Activated CD4-positive, alpha-beta T cell treated with anti-CD3 and anti-CD28 coated beads for 36 hours (primary cell): ENCODE results near the gene ENTPD8. TPM values are rescaled to one million over a fixed set of nuclear protein-coding genes. Genes with fewer than 3 reads are reported as not detected.
A peak's percentile ranks its signal among the peaks of the same experiment; 100 is the strongest.
"Not testable (repeated sequence)": the region's sequence is repeated elsewhere in the genome, so short reads cannot be mapped to it uniquely, and the experiment has no call there.

Experiments used
- ATAC-seq: fragments of 200-7000 bp; cut with Tn5 transposase; one replicate; pipeline ENCODE4 v1.10.0; 2021; ENCODE audit warnings: mild to moderate bottlenecking, moderate library complexity
- CTCF ChIA-PET: fragments of 350-600 bp; sonication (Branson Sonifier 250); formaldehyde crosslinking; loops from one replicate; lab custom pipeline; 2021; ENCODE audit warnings: antibody characterized with exemption; lab: Charles Lee
- POLR2A ChIA-PET: fragments of 350-600 bp; sonication (Branson Sonifier 250); formaldehyde crosslinking; loops from one replicate; lab custom pipeline; 2021; ENCODE audit warnings: antibody characterized with exemption, inconsistent platforms; lab: Charles Lee
- DNase-seq: peaks from one replicate; pipeline ENCODE4 v3.0.0-alpha.2; 2020
- H3K27ac Mint-ChIP-seq: one replicate; pipeline ENCODE4 v1.8.0; 2021; ENCODE audit warnings: mixed read lengths
- H3K27me3 Mint-ChIP-seq: one replicate; pipeline ENCODE4 v1.8.0; 2021; ENCODE audit warnings: mixed read lengths
- H3K36me3 Mint-ChIP-seq: one replicate; pipeline ENCODE4 v1.8.0; 2021; ENCODE audit warnings: low read depth, mixed read lengths
- H3K4me1 Mint-ChIP-seq: one replicate; pipeline ENCODE4 v1.8.0; 2021; ENCODE audit warnings: mixed read lengths
- H3K4me3 Mint-ChIP-seq: one replicate; pipeline ENCODE4 v1.8.0; 2021; ENCODE audit warnings: mild to moderate bottlenecking, moderate library complexity, mixed read lengths
- H3K9me3 Mint-ChIP-seq: one replicate; pipeline ENCODE4 v1.8.0; 2021; ENCODE audit warnings: low read depth, mixed read lengths
- intact Hi-C, 2 experiments: fragments of 100-400 bp; cut with DNase I in 1 of 2; cut with micrococcal nuclease in 1 of 2; formaldehyde crosslinking; loops; one replicate each; pipeline versions ENCODE4 v1.14.2 to v1.15.1; 2022 to 2024; cut with DNase I, micrococcal nuclease
- total RNA-seq, 2 experiments: library from RNA; stranded (reverse); gene quantifications; one replicate each; pipeline ENCODE4 v1.2.3, GENCODE V29; 2021

Gene ENTPD8
- total RNA-seq, 2 experiments from 2014 or later, result not detected

GRCh38 chr9:137410891-137411249 lies 30.3 kb downstream of the ENTPD8 start:
- ATAC-seq (no peak), DNase-seq (no peak)
- H3K4me1 Mint-ChIP-seq, result peaks cover 2% of the 10 kb centered on the region
- H3K27me3 Mint-ChIP-seq, result no peaks in the 10 kb centered on the region
- H3K36me3 Mint-ChIP-seq, result no peaks in the 10 kb centered on the region
- ChIA-PET CTCF (interaction anchor here (1.0 kb wide), 1 partner anchor 13 kb away, joined by 3 read pairs; no protein-coding TSS in a partner anchor), POLR2A (no interaction called here)
- H3K4me3 Mint-ChIP-seq, result no peak overlapping the region
- intact Hi-C loops, result no loop called here
- H3K9me3 Mint-ChIP-seq, result no peaks in the 10 kb centered on the region
- H3K27ac Mint-ChIP-seq, result no peak overlapping the region

- H3K4me3 Mint-ChIP-seq, H3K4me1 Mint-ChIP-seq, H3K36me3 Mint-ChIP-seq, intact Hi-C loops, H3K27me3 Mint-ChIP-seq, DNase-seq, H3K27ac Mint-ChIP-seq, H3K9me3 Mint-ChIP-seq, ATAC-seq, POLR2A ChIA-PET: not testable (repeated sequence)
- CTCF ChIA-PET, result interaction anchor here (0.7 to 1.5 kb wide), 3 partner anchors 10 to 113 kb away, joined by 3 read pairs; no protein-coding TSS in a partner anchor
Observed at GRCh38 chr9:137410236-137410890, 30.8 kb downstream of the ENTPD8 start.

GRCh38 chr9:137409515-137409914 lies 31.6 kb downstream of the ENTPD8 start:
- Mint-ChIP-seq H3K4me1 (peaks cover 2% of the 10 kb centered on the region), H3K27ac (no peak overlapping the region), H3K36me3 (no peaks in the 10 kb centered on the region), H3K4me3 (no peak overlapping the region), H3K9me3 (no peaks in the 10 kb centered on the region), H3K27me3 (no peaks in the 10 kb centered on the region)
- intact Hi-C loops, result no loop called here
- ChIA-PET POLR2A (no interaction called here), CTCF (interaction anchor here (0.7 to 1.5 kb wide), 3 partner anchors 9 to 112 kb away, joined by 3 read pairs; no protein-coding TSS in a partner anchor)
- no peak for DNase-seq
- ATAC-seq, result no peak

- DNase-seq (no peak), ATAC-seq (no peak)
- POLR2A ChIA-PET, result no interaction called here
- H3K4me1 Mint-ChIP-seq, result peaks cover 2% of the 10 kb centered on the region
- intact Hi-C loops, result no loop called here
- no peaks in the 10 kb centered on the region for H3K27me3 Mint-ChIP-seq
- no peaks in the 10 kb centered on the region for H3K36me3 Mint-ChIP-seq
- no peak overlapping the region for H3K4me3 Mint-ChIP-seq
- H3K27ac Mint-ChIP-seq, result no peak overlapping the region
- CTCF ChIA-PET, result interaction anchor here (0.6 to 1.5 kb wide), 4 partner anchors 8 to 220 kb away, joined by 3 read pairs; partner anchors contain the start of gene NRARP
- no peaks in the 10 kb centered on the region for H3K9me3 Mint-ChIP-seq
Observed at GRCh38 chr9:137408651-137409405, 32.3 kb downstream of the ENTPD8 start.

- H3K4me1 Mint-ChIP-seq, result peaks cover 2% of the 10 kb centered on the region
- H3K36me3 Mint-ChIP-seq, result no peaks in the 10 kb centered on the region
- H3K27me3 Mint-ChIP-seq, result no peaks in the 10 kb centered on the region
- DNase-seq, result no peak
- ChIA-PET POLR2A (no interaction called here), CTCF (interaction anchor here (0.6 kb wide), 2 partner anchors 104 to 219 kb away, joined by 3 to 4 read pairs; no protein-coding TSS in a partner anchor)
- no peak overlapping the region for H3K4me3 Mint-ChIP-seq
- no peaks in the 10 kb centered on the region for H3K9me3 Mint-ChIP-seq
- intact Hi-C loops, result loop anchor here (1.0 to 2.0 kb wide), 3 partner anchors 105 to 113 kb away; partner anchors contain the start of gene NRARP (in 1 of the 2)
- no peak overlapping the region for H3K27ac Mint-ChIP-seq
- no peak for ATAC-seq
Observed at GRCh38 chr9:137407590-137408300, 33.4 kb downstream of the ENTPD8 start.

- intact Hi-C loops, result loop anchor here (1.0 to 2.0 kb wide), 3 partner anchors 105 to 112 kb away; partner anchors contain the start of gene NRARP (in 1 of the 2)
- no peak overlapping the region for H3K4me3 Mint-ChIP-seq
- CTCF ChIA-PET, result no interaction called here
Observed at GRCh38 chr9:137406876-137407589, 34.1 kb downstream of the ENTPD8 start.

GRCh38 chr9:137406085-137406760 lies 34.9 kb downstream of the ENTPD8 start:
- POLR2A ChIA-PET, result no interaction called here
- Mint-ChIP-seq H3K27ac (no peak overlapping the region), H3K36me3 (no peaks in the 10 kb centered on the region), H3K4me1 (no peaks in the 10 kb centered on the region), H3K9me3 (no peaks in the 10 kb centered on the region), H3K27me3 (no peaks in the 10 kb centered on the region), H3K4me3 (no peak overlapping the region)
- CTCF ChIA-PET, result no interaction called here
- intact Hi-C loops, result loop anchor here in 1 of 2 experiments (2.0 kb wide), 1 partner anchor 111 kb away; no protein-coding TSS in a partner anchor
- ATAC-seq (no peak), DNase-seq (no peak)

More at GRCh38 chr9:137406876-137407589, 34.1 kb downstream of the ENTPD8 start:
- Mint-ChIP-seq H3K4me1 (peaks cover 2% of the 10 kb centered on the region), H3K36me3 (no peaks in the 10 kb centered on the region), H3K9me3 (no peaks in the 10 kb centered on the region), H3K27me3 (no peaks in the 10 kb centered on the region), H3K27ac (no peak overlapping the region)
- POLR2A ChIA-PET, result no interaction called here
- ATAC-seq (peak; percentile 94), DNase-seq (peak; percentile 84)

GRCh38 chr9:137405677-137406081 lies 35.5 kb downstream of the ENTPD8 start:
- POLR2A ChIA-PET, result no interaction called here
- Mint-ChIP-seq H3K9me3 (no peaks in the 10 kb centered on the region), H3K27ac (no peak overlapping the region), H3K4me1 (no peaks in the 10 kb centered on the region), H3K27me3 (no peaks in the 10 kb centered on the region), H3K36me3 (no peaks in the 10 kb centered on the region), H3K4me3 (no peak overlapping the region)
- ATAC-seq (no peak), DNase-seq (no peak)
- CTCF ChIA-PET, result no interaction called here
- intact Hi-C loops, result loop anchor here in 1 of 2 experiments (2.0 kb wide), 1 partner anchor 111 kb away; no protein-coding TSS in a partner anchor

- no peaks in the 10 kb centered on the region for H3K9me3 Mint-ChIP-seq
- no peak for ATAC-seq
- H3K4me3 Mint-ChIP-seq, result no peak overlapping the region
- no peak overlapping the region for H3K27ac Mint-ChIP-seq
- ChIA-PET POLR2A (no interaction called here), CTCF (interaction anchor here (0.6 kb wide), 1 partner anchor 107 kb away, joined by 3 read pairs; no protein-coding TSS in a partner anchor)
- H3K27me3 Mint-ChIP-seq, result no peaks in the 10 kb centered on the region
- no peak for DNase-seq
- H3K4me1 Mint-ChIP-seq, result no peaks in the 10 kb centered on the region
- intact Hi-C loops, result no loop called here
- no peaks in the 10 kb centered on the region for H3K36me3 Mint-ChIP-seq
Observed at GRCh38 chr9:137404961-137405567, 36.1 kb downstream of the ENTPD8 start.

- Mint-ChIP-seq H3K4me1 (peaks cover 6% of the 10 kb centered on the region), H3K36me3 (no peaks in the 10 kb centered on the region), H3K4me3 (no peak overlapping the region), H3K9me3 (no peaks in the 10 kb centered on the region), H3K27me3 (no peaks in the 10 kb centered on the region), H3K27ac (no peak overlapping the region)
- intact Hi-C loops, result no loop called here
- ATAC-seq (no peak), DNase-seq (no peak)
- CTCF ChIA-PET, result no interaction called here
- POLR2A ChIA-PET, result no interaction called here
Observed at GRCh38 chr9:137403269-137403668, 37.9 kb downstream of the ENTPD8 start.
